HG03066 (cell line): ENCODE results near the gene HOXA5.

ENCODE experiments used
- ATAC-seq: cut with Tn5 transposase; IDR thresholded peaks from one replicate; pipeline ENCODE4 v1.9.1; 2021; ENCODE audit warnings: low read depth; ENCODE audit not compliant: unreplicated experiment

HOXA5 gene

DNA sequence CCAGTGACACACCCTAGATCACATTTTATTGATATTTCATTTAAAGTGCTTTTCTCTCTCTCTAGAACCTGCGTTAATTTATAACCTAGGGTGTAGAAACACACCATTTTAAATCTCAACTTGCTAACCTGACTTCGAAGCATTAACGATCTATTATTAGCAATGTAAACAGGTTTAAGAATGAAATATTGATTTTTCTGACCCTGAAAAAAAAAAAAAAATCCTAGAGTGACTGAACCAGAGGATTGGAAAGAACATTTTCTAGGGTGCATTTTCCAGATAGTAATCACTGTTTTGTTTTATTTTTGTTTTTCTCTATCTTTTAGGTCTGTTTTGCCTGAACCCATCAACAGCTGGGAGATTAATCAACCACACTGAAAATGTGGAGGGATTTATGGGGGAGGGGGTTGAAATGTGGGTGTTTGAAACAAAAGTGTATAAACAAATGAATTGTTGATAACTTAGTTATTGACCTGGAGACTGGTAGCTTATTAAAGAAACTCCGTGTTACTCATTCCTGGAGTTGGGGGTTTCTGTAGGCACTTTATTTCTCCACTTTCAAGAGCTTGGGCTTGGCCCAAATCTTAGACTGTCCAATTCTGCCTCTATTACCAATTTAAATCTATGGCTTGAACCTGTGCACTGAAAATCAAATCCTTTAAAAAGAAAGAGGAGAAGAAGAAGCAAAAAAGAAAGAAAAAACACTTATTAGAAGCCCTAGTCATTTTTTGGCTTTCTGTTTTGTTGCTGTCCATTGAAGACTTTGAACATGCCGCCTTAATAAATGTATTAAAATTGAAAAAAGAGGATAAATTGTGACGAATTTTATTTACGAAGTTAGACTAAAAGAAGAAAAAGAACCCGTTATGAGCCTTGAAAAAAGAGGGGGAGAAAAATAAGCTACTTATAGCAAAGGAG lies 43.8 kb downstream of the HOXA5 start:
- no peak for ATAC-seq

DNA sequence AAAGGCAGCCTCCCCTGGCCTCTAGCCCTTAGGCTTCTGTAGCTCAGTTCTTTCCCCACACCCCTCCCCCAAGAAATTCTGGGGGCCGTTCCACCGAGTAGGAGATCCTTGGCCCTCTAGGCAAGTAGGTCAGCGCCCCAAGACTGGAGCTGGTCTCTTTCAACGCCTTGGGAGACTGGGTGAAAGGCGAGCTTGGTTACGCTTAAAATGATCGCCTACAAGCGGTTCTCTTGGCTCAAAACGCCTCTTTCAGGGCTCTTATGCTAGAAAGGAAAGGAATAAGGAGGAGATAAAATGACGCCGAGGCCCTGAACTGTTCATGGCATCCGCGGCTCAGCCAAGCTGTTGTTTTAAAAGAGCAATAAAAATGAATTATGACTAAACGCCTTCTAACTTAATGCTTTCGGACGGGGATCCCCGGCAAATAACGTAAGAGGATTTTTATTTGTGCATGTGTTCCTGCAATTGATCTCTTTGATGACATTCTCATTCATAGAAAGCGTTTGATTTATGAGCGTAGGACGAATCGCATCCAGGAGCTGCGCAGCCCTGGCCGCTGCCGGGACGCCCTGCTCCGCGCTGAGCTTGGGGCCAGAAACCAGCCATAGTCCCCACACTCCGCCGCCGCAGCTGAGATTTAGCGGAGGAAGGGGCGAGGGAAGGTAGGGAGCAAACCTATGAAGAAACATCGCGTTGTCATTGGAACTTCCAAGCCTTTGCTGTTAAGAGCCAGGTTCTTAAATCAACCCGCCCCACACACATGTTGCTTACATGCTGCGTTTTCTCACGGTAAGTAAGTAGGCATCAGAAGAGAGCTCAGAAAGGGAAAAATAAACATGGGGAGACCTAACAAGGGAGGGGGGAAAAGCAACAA lies 44.7 kb downstream of the HOXA5 start:
- ATAC-seq: no peak

DNA sequence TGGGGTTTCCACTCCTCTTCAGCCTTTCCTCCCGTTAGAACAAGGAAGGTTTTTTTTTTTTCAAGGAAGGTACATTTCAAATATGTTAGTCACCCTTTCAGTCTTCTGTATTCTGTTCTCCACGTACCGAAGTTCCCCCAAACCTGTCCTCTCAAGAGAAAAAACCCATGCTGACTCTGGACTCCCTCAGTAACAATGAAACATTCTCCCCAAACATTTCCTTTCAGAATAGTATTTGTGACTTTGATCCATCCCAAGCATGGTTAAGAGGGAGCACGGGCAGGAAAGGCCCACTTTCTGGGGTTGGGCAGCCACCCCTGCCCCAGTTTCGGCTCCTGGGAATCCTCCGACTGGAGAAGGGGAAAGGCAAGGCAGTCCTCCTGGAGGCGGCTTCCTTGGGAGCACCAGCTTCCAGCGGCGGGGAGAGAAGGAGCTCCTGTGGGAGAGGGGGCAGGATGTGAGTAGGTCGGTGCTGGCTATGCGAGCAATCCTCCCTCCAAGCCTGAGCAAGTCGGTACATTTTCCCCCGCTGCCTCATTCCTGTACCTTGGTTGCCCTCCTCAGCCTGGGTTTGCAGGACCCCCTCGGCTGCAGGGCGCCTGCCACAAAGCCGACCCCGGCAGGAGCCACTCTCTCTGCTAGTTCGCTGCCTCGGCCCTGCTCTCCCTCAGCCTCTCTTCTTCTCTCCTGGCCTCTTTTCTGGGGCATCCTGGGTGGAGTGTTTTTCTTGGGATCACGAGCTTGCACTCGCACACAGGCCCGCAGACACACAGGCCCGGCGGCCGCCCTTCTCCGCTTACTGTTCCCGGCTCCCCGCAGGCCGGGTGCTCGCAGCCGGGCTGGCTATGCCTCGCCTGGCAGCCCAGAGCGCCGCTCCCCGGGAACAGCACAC lies 45.5 kb downstream of the HOXA5 start:
- no peak for ATAC-seq

DNA sequence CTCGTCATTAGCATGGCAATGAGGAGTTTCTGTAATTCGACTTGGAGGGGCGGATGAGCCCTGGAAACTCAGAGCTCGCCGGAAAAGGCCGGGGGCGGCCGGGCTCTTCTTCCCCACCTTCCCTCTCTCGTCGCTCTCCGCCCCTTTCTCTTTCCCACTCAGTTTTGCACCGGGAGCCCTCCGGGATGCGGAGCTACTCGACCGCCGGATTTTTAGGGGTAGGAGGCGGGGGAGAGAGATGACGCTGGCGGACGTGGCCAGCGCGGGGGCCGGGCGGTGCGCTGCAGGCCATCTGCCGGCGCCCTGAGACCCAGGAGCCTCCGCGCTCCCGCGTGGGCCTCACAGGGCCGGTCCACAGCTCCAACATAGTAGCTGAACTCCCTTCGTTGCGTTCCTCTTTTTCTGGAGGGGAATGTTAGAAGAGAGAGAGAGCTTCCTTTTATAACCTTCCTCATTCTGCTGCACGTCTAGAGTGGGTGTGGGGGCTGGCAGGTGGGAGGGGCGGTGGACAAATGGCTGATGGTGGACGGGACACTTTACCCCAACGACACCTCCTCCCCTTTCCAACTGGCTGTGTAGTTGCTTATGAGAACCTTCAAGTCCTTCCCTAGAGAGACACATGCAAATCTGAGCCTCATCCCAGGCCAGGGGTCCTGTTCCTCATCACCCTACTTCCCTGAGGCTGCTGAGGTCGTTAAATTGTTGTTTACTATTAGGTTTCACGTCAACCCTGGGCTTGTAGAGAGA lies 46.5 kb downstream of the HOXA5 start:
- no peak for ATAC-seq

DNA sequence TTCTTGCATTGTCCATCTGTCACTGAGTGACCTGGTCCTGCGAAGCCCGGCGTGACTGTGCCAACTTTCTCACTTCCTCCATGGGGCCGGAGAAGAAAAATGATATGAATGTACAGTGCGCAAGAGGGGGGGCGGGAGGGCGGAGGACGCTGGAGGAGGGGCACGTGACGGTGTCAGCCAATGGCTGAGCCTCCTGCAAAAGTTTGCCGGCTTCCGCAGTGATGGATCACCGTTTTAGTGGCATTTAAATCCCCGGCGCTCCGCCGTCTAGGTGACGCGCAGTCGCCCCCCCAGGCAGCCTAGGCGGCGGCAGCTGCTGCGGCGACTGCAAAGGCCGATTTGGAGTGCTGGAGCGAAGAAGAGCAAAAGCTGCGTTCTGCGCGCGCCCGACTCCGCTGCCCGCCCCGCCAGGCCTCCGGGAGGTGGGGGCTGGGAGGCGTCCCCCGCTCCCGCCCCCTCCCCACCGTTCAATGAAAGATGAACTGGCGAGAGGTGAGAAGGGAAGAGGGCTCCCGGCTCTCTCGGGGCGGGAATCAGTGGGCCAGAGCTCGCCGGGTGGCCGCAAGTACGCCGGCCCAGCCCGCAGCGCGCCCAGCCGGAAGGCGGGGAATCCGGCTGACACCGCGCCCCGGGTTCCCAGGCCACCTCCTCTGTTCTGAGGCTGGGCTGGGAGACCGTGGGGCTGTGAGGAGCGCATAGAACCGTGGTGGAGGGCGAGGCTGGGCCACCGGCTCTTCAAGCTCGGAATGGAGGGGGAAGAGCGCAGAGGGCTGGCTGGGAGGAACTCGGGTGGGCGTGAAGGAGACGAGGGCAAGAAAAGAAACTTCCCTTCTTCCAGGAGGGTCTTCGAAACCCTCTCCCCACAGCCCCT lies 47.3 kb downstream of the HOXA5 start, which contains the start of gene HOXA1:
Gene HOXA1, minus strand, starts transcription at position 104 of the 871 bp plus-strand sequence. Its CDS starts 88 bp downstream, at position 16.
- peak; percentile 88 for ATAC-seq

DNA sequence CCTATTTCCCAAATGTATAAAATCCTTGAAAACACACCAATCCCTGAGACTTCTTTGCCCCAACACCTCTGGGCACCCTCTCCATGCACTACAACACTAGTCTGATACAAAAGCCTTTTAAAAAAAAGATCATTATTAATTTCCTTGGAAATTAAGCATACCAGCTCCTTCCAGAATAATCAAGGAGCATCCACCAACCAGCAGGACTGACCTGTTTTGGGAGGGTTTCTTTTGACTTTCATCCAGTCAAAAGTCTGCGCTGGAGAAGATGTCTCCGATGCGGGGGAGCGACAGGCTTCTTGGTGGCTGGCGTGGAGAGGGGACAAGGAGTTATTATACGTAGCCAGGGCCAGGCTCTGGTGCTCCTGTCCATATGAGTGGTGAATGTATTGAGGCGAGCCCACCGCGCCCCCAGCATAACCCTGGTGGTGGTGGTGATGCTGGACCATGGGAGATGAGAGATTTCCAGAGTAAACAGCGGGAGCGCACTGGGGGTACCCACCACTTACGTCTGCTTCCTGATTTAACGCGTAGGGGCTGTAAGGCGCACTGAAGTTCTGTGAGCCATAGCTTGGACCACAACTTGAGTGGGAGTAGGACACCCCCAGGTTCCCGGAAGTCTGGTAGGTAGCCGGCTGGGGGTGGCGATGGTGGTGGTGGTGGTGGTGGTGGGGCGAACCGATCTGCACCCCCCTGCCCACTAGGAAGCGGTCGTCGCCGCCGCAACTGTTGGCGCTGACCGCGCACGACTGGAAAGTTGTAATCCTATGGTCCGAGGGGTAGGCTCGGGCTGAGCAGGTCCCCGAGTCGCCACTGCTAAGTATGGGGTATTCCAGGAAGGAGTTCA lies 48.2 kb downstream of the HOXA5 start:
- ATAC-seq: peak; percentile 6

DNA sequence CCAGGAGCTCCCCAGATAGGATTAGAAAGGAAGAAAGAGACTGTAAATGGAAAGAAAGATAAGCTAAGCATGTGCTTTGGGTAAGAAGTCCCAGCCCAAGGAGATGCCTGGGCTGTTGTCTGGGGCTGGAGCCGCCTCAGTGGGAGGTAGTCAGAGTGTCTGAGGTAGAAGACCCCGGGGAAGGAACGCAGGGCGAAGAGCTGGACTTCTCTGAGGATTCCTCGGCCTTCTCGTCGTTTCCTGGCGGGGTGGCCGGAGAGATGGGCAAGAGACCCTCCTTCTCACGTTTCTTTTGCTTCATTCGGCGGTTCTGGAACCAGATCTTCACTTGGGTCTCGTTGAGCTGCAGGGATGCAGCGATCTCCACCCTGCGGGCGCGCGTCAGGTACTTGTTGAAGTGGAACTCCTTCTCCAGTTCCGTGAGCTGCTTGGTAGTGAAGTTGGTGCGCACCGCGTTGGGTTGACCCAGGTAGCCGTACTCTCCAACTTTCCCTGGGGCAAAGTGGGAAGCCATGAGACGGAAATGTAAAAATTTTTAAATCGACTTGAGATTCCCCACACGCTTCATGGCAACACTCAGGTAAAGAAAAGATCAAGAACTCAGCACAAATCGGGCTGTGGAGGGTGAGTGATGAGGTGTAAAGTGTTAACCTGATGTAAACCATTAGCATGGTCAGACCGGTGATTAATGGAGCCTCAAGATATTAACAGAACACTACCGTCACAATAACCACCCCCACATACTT lies 49.0 kb downstream of the HOXA5 start:
- no peak for ATAC-seq

DNA sequence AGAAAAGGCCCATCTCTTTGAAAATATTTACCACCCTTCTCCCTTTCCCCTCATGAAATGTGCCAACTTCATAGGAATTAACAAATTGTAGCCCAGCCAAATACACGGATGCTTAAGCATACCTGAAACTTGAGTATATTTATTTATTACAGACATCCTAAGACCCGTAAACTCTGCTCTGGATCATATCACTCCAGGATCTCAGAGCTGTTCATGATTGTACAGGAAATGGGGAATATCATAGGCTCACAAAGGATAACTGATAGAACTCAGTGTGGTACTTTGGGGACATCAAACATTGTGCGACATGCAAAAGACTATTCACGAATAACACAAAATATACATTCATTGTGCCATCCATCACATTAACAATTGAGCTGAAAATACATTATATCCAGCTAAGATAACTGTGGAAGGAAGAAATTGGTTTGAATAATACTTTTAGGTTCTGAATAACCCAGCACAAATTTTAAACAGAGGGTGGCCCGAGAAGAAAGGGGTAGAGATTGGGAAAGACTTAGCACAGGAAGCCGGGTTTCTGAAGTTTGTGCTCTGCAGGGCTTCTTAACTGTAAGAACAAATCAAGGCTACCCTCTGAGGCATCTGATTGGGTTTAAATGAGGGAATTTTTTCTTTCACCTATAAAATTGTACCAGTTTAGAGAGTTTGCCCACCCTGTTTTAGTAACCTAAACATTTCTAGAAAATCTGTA lies 50.1 kb downstream of the HOXA5 start:
- ATAC-seq: no peak

DNA sequence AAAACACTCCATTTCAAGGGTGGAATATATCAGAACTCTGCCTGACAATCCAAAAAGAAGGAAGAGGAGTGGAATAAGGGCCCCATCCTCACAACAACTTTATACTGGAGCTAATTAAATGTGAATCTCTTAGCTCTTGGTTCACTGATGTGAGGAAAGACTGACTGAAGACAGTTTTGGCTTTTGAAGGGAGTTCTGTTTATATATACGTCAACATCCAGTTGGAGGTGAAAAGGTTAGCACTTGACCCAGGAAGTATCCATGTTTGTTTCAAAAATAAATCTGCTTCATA lies 50.7 kb downstream of the HOXA5 start:
- no peak for ATAC-seq

DNA sequence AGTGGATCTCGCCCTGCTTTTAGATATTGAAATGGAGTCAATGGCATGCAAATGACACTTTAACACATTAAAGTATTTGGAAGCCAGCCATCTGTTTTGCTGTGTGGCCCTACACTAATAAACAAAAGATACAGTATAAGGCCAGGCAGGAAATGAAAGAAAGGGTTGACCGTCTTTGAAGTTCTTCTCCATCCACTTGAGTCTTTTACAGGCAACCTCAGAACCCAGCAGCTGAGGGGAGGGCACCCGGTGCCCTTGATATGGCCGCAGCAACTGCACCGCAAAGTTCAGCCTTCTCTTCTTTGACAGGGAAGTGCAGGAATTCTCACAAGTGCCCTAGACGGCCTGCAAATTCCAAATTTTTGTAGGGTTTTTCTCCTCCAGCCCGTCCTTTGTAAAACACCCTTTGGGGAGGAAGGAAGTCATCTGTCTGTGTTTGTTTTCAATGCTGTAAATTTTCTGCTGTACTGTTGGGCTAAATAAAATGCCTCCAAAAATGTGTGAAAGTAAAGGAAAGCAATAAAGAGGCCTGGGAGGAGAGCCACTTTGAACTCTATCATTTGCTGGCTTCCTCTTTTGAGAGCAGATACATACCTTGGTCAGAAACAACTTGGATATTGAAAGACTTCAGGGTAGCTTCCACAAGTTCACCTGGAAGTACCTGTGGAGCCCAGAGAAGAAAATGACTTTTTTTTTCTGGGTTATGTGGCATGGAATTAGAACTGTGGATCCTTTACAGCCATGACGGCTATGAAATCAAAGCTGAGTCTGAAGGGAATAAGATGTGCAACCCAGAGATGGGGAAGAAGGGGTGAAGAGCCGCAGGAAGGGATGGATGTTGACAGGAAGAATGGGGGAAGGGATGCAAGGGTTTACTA lies 51.3 kb downstream of the HOXA5 start:
- no peak for ATAC-seq

DNA sequence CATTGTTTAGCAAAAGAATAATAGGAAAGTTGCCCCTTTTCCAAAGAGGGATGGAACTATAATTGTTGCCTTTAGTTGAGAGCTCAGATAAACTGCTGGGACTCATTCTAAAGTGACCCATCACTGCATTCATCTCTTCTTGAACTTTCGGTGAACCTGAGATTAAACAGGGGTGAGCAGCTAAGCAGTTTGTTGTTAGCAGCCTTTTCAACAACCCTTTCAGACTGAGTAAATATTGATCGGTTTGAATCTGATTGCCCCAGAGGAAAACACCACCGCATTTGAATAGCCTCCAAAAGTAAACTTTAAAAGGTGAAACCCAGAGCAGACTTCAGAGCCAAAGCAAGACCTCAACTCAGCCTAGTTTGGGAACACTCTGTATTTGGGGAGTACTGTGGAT lies 52.4 kb downstream of the HOXA5 start:
- ATAC-seq: no peak
